AG09309 (cell line): ENCODE data around the gene URAD.
"Not testable (repeated sequence)": the region's sequence is repeated elsewhere in the genome, so short reads cannot be mapped to it uniquely, and the experiment has no call there.

Source experiments
- DNase-seq: peaks from one replicate; pipeline ENCODE4 v3.0.0-alpha.2; 2010; ENCODE audit warnings: low read depth
- H3K4me3 ChIP-seq: 2 replicates; pipeline ENCODE4 v1.5.1; 2011; ENCODE audit warnings: mild to moderate bottlenecking, low read depth, low read length, moderate library complexity; ENCODE audit not compliant: control insufficient read depth
- CTCF ChIP-seq: IDR thresholded peaks from 2 replicates; pipeline ENCODE4 v1.5.1; 2011; ENCODE audit warnings: mild to moderate bottlenecking, low read depth, low read length, inconsistent platforms; ENCODE audit not compliant: insufficient read depth, control insufficient read depth; ENCODE audit errors: missing control alignments

Gene URAD

GRCh38 chr13:27967736-27968315, 20.7 kb downstream of the URAD start:
- H3K4me3 ChIP-seq, result no peak overlapping the region
- no peak for DNase-seq
- TF ChIP-seq CTCF, result no peak

- DNase-seq, result no peak
- H3K4me3 ChIP-seq, result no peak overlapping the region
- no peak for TF ChIP-seq CTCF
Measured at GRCh38 chr13:27967203-27967735, 21.2 kb downstream of the URAD start.

GRCh38 chr13:27966641-27967202, 21.8 kb downstream of the URAD start:
- no peak for DNase-seq
- TF ChIP-seq CTCF, result no peak
- no peak overlapping the region for H3K4me3 ChIP-seq

- H3K4me3 ChIP-seq, result no peak overlapping the region
- DNase-seq, result no peak
- TF ChIP-seq CTCF, result no peak
Measured at GRCh38 chr13:27965740-27966640, 22.5 kb downstream of the URAD start.

GRCh38 chr13:27965343-27965739, 23.2 kb downstream of the URAD start:
- DNase-seq, result no peak
- no peak for TF ChIP-seq CTCF
- H3K4me3 ChIP-seq, result no peak overlapping the region

GRCh38 chr13:27964741-27965323, 23.7 kb downstream of the URAD start:
- no peak for DNase-seq
- no peak overlapping the region for H3K4me3 ChIP-seq
- no peak for TF ChIP-seq CTCF

- not testable (repeated sequence) for H3K4me3 ChIP-seq, DNase-seq
Measured at GRCh38 chr13:27964206-27964605, 24.3 kb downstream of the URAD start.
